Measurements from ENCODE around the gene TNFRSF1A. TPM values are rescaled to one million over a fixed set of nuclear protein-coding genes. Genes with fewer than 3 reads are reported as not detected.

TNFRSF1A gene
- polyA plus RNA-seq, 2 of the 4 experiments (the other 2 are of a cell fraction): 416 to 460 TPM

DNA sequence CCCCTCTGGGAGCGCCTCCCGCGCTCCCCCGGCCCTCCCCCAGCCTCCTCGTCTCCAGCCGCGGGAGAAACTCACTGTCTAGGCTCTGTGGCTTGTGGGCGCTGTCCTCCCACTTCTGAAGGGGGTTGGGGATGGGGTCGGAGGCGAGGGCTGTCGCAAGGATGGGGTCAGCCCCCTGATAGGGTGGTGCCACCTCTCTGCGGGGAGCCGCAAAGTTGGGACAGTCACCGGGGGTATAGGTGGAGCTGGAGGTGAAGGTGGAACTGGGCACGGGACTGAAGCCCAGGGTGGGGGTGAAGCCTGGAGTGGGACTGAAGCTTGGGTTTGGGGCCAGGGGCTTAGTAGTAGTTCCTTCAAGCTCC, 12.2 kb downstream of the TNFRSF1A start (continued):
- no peak for TF ChIP-seq RAD21 (conservative IDR thresholded peaks at IDR 0.05 in 1 of 2, IDR thresholded peaks at IDR 0.05 in 1 of 2)

DNA sequence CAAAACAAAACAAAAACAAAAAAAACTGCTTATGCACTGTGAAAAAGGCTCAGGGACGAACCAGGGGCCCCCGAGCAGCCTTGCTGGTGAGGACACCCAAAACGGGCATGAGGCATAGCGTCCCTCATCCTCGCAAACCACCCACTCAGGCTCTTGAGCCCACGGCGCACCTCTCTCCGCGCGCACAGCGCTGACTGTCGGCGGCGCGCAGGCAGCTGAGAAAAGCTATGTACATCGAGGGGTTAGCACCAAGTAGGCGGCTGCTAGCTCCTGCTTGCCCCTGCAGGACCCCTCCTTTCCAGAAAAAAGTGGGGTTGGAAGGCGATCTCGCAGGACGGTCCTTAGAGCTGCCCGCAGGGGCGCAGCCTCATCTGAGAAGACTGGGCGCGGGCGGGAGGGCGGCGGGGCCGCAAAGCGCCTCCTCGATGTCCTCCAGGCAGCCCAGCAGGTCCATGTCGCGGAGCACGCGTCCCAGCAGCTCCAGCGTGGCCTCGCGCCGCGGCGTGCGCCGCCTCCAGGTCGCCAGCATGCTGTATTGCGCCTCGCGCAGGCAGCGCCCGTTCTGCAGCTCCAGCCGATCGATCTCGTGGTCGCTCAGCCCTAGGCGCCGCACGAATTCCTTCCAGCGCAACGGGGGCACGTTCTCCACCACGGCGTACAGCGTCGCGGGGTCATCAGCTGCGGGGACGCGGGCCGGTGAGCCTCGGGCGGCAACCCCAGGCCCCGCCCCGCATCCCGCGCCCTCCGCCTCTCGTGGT, 12.8 kb downstream of the TNFRSF1A start:
- TF ChIP-seq RARB (CRISPR knock-in tag; IDR thresholded peaks at IDR 0.05) (no peak), JUN (IDR thresholded peaks at IDR 0.05) (peak in 1 of 2 experiments; percentile 34; a peak in 1 of 5 replicates), GATA3 (IDR thresholded peaks at IDR 0.05; ENCODE audit: borderline replicate concordance) (no peak), HEYL (CRISPR knock-in tag; IDR thresholded peaks at IDR 0.05) (no peak)
- H3K27ac ChIP-seq: peak overlapping the region; percentile 8 to 95; a peak in 3 of 6 replicates
- WGBS (ENCODE audit: missing lambda C conversion rate): 92% methylated on average over 69 of the region's 75 CpGs
- no peak overlapping the region for H3K4me2 ChIP-seq
- H3K4me1 ChIP-seq: peaks cover 100% of the 10 kb centered on the region
- ATAC-seq (no peak), FAIRE-seq (no peak), DNase-seq (ENCODE audit: low read depth in 1 of 2, low spot score in 1 of 2) (no peak)
- ChIA-PET POLR2A (no interaction called here), CTCF (interaction anchor here (0.7 to 29.7 kb wide), 7 partner anchors 12 to 137 kb away, joined by 3 to 705 read pairs (median 4); partner anchors contain the start of genes LTBR and SCNN1A)
- H3K9me3 ChIP-seq: no peaks in the 10 kb centered on the region
- H3K4me3 ChIP-seq: no peak overlapping the region

DNA sequence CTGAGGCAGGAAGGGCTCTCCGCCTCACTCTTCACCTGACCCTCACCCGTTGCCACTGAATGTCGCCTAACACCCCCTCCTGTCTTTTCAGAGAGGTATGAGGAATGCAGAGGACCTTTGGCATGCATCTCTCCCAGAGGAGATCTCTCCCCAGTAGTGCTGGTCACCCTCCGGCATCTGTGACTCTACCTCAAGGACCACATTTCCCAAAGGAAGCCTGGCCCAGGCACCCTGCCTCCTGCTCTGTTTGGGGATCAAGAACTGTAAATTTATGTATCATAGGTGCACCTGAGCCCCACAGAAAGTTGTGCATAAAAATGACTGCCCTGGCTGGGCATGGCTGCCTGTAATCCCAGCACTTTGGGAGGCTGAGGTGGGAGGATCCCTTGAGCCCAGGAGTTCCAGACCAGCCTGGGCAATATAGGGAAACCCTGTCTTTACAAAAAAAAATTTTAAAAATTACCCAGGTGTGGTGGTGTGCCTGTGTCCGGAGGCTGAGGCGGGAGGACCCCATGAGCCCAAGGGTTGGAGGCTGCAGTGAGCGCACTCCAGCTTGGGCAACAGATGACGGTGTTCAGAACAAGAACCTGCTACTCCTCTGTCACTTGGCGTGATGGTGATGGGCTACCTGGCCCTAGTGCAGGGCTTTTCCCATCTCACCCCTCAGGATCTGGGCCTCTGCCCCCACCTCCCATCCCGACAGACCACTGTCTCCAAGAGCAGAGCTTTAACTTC, 13.7 kb downstream of the TNFRSF1A start:
- CTCF ChIA-PET: interaction anchor here (1.0 to 29.7 kb wide), 7 partner anchors 8 to 142 kb away, joined by 3 to 705 read pairs (median 16); partner anchors contain the start of genes SCNN1A, TNFRSF1A and VAMP1

DNA sequence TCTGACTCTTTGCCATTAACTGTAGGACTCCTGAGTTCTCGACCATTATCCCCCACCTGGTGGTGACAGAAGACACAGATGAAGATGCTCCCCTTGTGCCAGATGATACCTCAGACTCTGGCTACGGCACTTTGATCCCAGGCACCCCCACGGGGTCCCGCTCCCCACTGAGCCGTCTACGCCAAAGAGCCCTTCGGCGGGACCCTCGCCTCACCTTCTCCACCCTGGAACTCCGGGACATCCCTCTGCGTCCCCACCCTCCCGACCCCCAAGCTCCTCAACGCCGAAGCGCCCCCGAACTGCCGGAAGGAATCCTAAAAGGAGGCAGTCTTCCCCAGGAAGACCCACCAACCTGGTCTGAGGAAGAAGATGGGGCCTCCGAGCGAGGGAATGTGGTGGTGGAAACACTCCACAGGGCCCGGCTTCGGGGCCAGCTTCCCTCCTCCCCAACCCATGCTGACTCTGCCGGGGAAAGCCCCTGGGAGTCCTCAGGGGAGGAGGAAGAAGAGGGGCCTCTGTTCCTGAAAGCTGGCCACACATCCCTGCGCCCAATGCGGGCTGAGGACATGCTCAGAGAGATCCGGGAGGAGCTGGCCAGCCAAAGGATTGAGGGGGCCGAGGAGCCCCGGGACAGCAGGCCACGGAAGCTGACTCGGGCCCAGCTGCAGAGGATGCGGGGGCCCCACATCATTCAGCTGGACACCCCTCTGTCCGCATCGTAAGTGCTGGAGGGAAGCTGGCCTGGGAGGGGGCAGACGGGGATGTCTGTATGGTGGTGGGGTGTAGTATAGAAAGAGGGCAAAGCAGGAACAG, 14.4 kb downstream of the TNFRSF1A start:
- H3K4me1 ChIP-seq: peaks cover 100% of the 10 kb centered on the region
- peak in 1 of 2 experiments; percentile 24; a peak in 1 of 5 replicates for TF ChIP-seq JUN (IDR thresholded peaks at IDR 0.05)
- TF ChIP-seq NR3C1 (IDR thresholded peaks at IDR 0.05): no peak
- TF ChIP-seq, protein P1, sequence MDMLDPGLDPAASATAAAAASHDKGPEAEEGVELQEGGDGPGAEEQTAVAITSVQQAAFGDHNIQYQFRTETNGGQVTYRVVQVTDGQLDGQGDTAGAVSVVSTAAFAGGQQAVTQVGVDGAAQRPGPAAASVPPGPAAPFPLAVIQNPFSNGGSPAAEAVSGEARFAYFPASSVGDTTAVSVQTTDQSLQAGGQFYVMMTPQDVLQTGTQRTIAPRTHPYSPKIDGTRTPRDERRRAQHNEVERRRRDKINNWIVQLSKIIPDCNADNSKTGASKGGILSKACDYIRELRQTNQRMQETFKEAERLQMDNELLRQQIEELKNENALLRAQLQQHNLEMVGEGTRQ (IDR thresholded peaks at IDR 0.05): 0 out of 2 replicates have a peak, but pooled peaks have one; percentile 9
- TF ChIP-seq HOXA7 (CRISPR knock-in tag; IDR thresholded peaks at IDR 0.05): peak; percentile 63; the same call in 1 of the 2 replicates
- no peak for TF ChIP-seq PHF8 (IDR thresholded peaks at IDR 0.05; ENCODE audit: borderline replicate concordance, low read depth)
- H3K4me2 ChIP-seq: peak overlapping the region; percentile 24
- no peak for DNase-seq (ENCODE audit: low read depth in 1 of 2, low spot score in 1 of 2)
- peak overlapping the region; percentile 24 to 95; a peak in 5 of 6 replicates for H3K27ac ChIP-seq
- H3K9me3 ChIP-seq: no peaks in the 10 kb centered on the region
- ATAC-seq: no peak
- H3K4me3 ChIP-seq: no peak overlapping the region
- POLR2A ChIA-PET: interaction anchor here (0.6 to 2.5 kb wide), 7 partner anchors 9 to 143 kb away, joined by 3 to 35 read pairs (median 10); partner anchors contain the start of genes LTBR and VAMP1
- 79% methylated on average over 30 of the region's 33 CpGs for WGBS (ENCODE audit: missing lambda C conversion rate)
- no peak for FAIRE-seq
- CTCF ChIA-PET: interaction anchor here (0.7 to 29.7 kb wide), 22 partner anchors 8 to 211 kb away, joined by 3 to 705 read pairs (median 10); partner anchors contain the start of genes GAPDH, LTBR, SCNN1A and TNFRSF1A

More for the DNA sequence above, 13.7 kb downstream of the TNFRSF1A start:
- DNase-seq (ENCODE audit: low read depth in 1 of 2, low spot score in 1 of 2) (no peak), FAIRE-seq (no peak), ATAC-seq (no peak)
- WGBS (ENCODE audit: missing lambda C conversion rate): 79% methylated on average over 10 of the region's 10 CpGs
- POLR2A ChIA-PET: interaction anchor here (2.4 to 2.5 kb wide), 3 partner anchors 8 to 142 kb away, joined by 10 to 35 read pairs (median 15); partner anchors contain the start of gene VAMP1
- Histone ChIP-seq H3K4me2 (peak overlapping the region; percentile 24; the same call in 2 of the 3 replicates), H3K9me3 (no peaks in the 10 kb centered on the region), H3K4me3 (no peak overlapping the region), H3K27ac (peak overlapping the region; percentile 24 to 95; a peak in 4 of 6 replicates), H3K4me1 (peaks cover 100% of the 10 kb centered on the region)
- TF ChIP-seq POLR2AphosphoS2 (conservative IDR thresholded peaks at IDR 0.05; ENCODE audit: low read length): peak; percentile 68; the same call in 1 of the 2 replicates
- TF ChIP-seq, protein P2, sequence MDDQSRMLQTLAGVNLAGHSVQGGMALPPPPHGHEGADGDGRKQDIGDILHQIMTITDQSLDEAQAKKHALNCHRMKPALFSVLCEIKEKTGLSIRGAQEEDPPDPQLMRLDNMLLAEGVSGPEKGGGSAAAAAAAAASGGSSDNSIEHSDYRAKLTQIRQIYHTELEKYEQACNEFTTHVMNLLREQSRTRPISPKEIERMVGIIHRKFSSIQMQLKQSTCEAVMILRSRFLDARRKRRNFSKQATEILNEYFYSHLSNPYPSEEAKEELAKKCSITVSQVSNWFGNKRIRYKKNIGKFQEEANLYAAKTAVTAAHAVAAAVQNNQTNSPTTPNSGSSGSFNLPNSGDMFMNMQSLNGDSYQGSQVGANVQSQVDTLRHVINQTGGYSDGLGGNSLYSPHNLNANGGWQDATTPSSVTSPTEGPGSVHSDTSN (IDR thresholded peaks at IDR 0.05): no peak
